ENCODE measurements around the gene ISG20.

Gene ISG20

GRCh38 chr15:88603885-88604284 is 34.9 kb upstream of the ISG20 start:
- Histone ChIP-seq H2AFZ (ENCODE audit: low read length) (no peak overlapping the region), H3K4me3 (ENCODE audit: low read length, poor library complexity, severe bottlenecking) (no peak overlapping the region), H3K27me3 (ENCODE audit: insufficient read depth, low read length, poor library complexity, severe bottlenecking) (no peaks in the 10 kb centered on the region), H3K4me1 (ENCODE audit: insufficient read depth, low read length, poor library complexity, severe bottlenecking) (no peaks in the 10 kb centered on the region), H3K79me2 (ENCODE audit: insufficient read depth, low read length) (no peaks in the 10 kb centered on the region), H4K20me1 (ENCODE audit: insufficient read depth, low read length, poor library complexity, severe bottlenecking) (no peaks in the 10 kb centered on the region), H3K9ac (ENCODE audit: low read depth, low read length, poor library complexity, severe bottlenecking) (no peak overlapping the region), H3K4me2 (ENCODE audit: low read depth, low read length, poor library complexity, severe bottlenecking) (no peak overlapping the region), H3F3A (ENCODE audit: low read depth) (no peaks in the 10 kb centered on the region), H3K9me3 (ENCODE audit: insufficient read depth, low read depth, low read length) (no peaks in the 10 kb centered on the region), H3K36me3 (ENCODE audit: insufficient read depth, low read length) (no peaks in the 10 kb centered on the region), H3K9me2 (replicated peaks; ENCODE audit: low read depth, low read length) (no peaks in the 10 kb centered on the region)
- TF ChIP-seq CTCF (conservative IDR thresholded peaks at IDR 0.05; ENCODE audit: low read length) (no peak), EZH2phosphoT487 (IDR thresholded peaks at IDR 0.05; ENCODE audit: borderline replicate concordance) (no peak)

GRCh38 chr15:88604381-88605188 is 34.2 kb upstream of the ISG20 start:
- no peak overlapping the region for H3K9ac ChIP-seq (ENCODE audit: low read depth, low read length, poor library complexity, severe bottlenecking)
- no peaks in the 10 kb centered on the region for H4K20me1 ChIP-seq (ENCODE audit: insufficient read depth, low read length, poor library complexity, severe bottlenecking)
- TF ChIP-seq CTCF (conservative IDR thresholded peaks at IDR 0.05; ENCODE audit: low read length) (no peak), EZH2phosphoT487 (IDR thresholded peaks at IDR 0.05; ENCODE audit: borderline replicate concordance) (no peak)
- H3K4me1 ChIP-seq (ENCODE audit: insufficient read depth, low read length, poor library complexity, severe bottlenecking): no peaks in the 10 kb centered on the region
- no peaks in the 10 kb centered on the region for H3K9me2 ChIP-seq (replicated peaks; ENCODE audit: low read depth, low read length)
- H3K36me3 ChIP-seq (ENCODE audit: insufficient read depth, low read length): no peaks in the 10 kb centered on the region
- no peak overlapping the region for H3K4me3 ChIP-seq (ENCODE audit: low read length, poor library complexity, severe bottlenecking)
- no peaks in the 10 kb centered on the region for H3F3A ChIP-seq (ENCODE audit: low read depth)
- H3K9me3 ChIP-seq (ENCODE audit: insufficient read depth, low read depth, low read length): no peaks in the 10 kb centered on the region
- no peaks in the 10 kb centered on the region for H3K79me2 ChIP-seq (ENCODE audit: insufficient read depth, low read length)
- no peak overlapping the region for H3K4me2 ChIP-seq (ENCODE audit: low read depth, low read length, poor library complexity, severe bottlenecking)
- no peak overlapping the region for H2AFZ ChIP-seq (ENCODE audit: low read length)
- no peaks in the 10 kb centered on the region for H3K27me3 ChIP-seq (ENCODE audit: insufficient read depth, low read length, poor library complexity, severe bottlenecking)

- peaks cover 2% of the 10 kb centered on the region for H3K4me1 ChIP-seq (ENCODE audit: insufficient read depth, low read length, poor library complexity, severe bottlenecking)
- H3F3A ChIP-seq (ENCODE audit: low read depth): no peaks in the 10 kb centered on the region
- H3K27me3 ChIP-seq (ENCODE audit: insufficient read depth, low read length, poor library complexity, severe bottlenecking): no peaks in the 10 kb centered on the region
- no peaks in the 10 kb centered on the region for H3K36me3 ChIP-seq (ENCODE audit: insufficient read depth, low read length)
- no peak overlapping the region for H3K4me2 ChIP-seq (ENCODE audit: low read depth, low read length, poor library complexity, severe bottlenecking)
- no peak overlapping the region for H3K9ac ChIP-seq (ENCODE audit: low read depth, low read length, poor library complexity, severe bottlenecking)
- no peak overlapping the region for H3K4me3 ChIP-seq (ENCODE audit: low read length, poor library complexity, severe bottlenecking)
- H3K9me3 ChIP-seq (ENCODE audit: insufficient read depth, low read depth, low read length): no peaks in the 10 kb centered on the region
- H4K20me1 ChIP-seq (ENCODE audit: insufficient read depth, low read length, poor library complexity, severe bottlenecking): no peaks in the 10 kb centered on the region
- no peaks in the 10 kb centered on the region for H3K9me2 ChIP-seq (replicated peaks; ENCODE audit: low read depth, low read length)
- H2AFZ ChIP-seq (ENCODE audit: low read length): no peak overlapping the region
- no peaks in the 10 kb centered on the region for H3K79me2 ChIP-seq (ENCODE audit: insufficient read depth, low read length)
- TF ChIP-seq CTCF (conservative IDR thresholded peaks at IDR 0.05; ENCODE audit: low read length) (no peak), EZH2phosphoT487 (IDR thresholded peaks at IDR 0.05; ENCODE audit: borderline replicate concordance) (no peak)
Measured at GRCh38 chr15:88605189-88606069, 33.4 kb upstream of the ISG20 start.

All from Loucy (cell line).